Umbilical cord (tissue), 2 donors: ENCODE measurements around the gene PLA2G5. TPM values are rescaled to one million over a fixed set of nuclear protein-coding genes. Genes with fewer than 3 reads are reported as not detected.
"Not testable (repeated sequence)": the region's sequence is repeated elsewhere in the genome, so short reads cannot be mapped to it uniquely, and the experiment has no call there.

Source experiments
- DNase-seq: peaks from one replicate; pipeline ENCODE4 v3.0.0-alpha.2; 2015; ENCODE audit warnings: low spot score
- total RNA-seq: library from RNA; depleted of rRNA; stranded (reverse); fragments of >200 nt; gene quantifications from one replicate; pipeline ENCODE4 v1.2.3, GENCODE V29; 2014; ENCODE audit warnings: low replicate concordance; ENCODE audit not compliant: insufficient read depth

PLA2G5 gene
- total RNA-seq, 1 donor from 2014 or later, result 4.8 TPM

- no peak for DNase-seq
Observed at GRCh38 chr1:20115479-20115878, 45.5 kb downstream of the PLA2G5 start.

- no peak for DNase-seq
Observed at GRCh38 chr1:20115916-20116315, 45.9 kb downstream of the PLA2G5 start.

GRCh38 chr1:20117236-20117635 is 47.2 kb downstream of the PLA2G5 start:
- no peak for DNase-seq

- DNase-seq, result no peak
Observed at GRCh38 chr1:20119347-20119746, 49.4 kb downstream of the PLA2G5 start, which contains the start of gene PLA2G2D. TSS of gene PLA2G2D (minus strand) at chr1:20119536. CDS start at chr1:20119498, 38 bp downstream.

- no peak for DNase-seq
Observed at GRCh38 chr1:20120796-20121195, 50.8 kb downstream of the PLA2G5 start.

- no peak for DNase-seq
Observed at GRCh38 chr1:20123722-20124455, 53.9 kb downstream of the PLA2G5 start.

- peak; percentile 88 for DNase-seq
Observed at GRCh38 chr1:20124456-20125057, 54.6 kb downstream of the PLA2G5 start.

GRCh38 chr1:20125100-20125499 is 55.1 kb downstream of the PLA2G5 start:
- DNase-seq, result peak; percentile 50

- no peak for DNase-seq
Observed at GRCh38 chr1:20126041-20126805, 56.2 kb downstream of the PLA2G5 start.

- DNase-seq, result no peak
Observed at GRCh38 chr1:20126806-20127440, 56.9 kb downstream of the PLA2G5 start.

GRCh38 chr1:20130518-20130917 is 60.5 kb downstream of the PLA2G5 start:
- not testable (repeated sequence) for DNase-seq

GRCh38 chr1:20134995-20135394 is 65.0 kb downstream of the PLA2G5 start:
- no peak for DNase-seq

- no peak for DNase-seq
Observed at GRCh38 chr1:20136249-20136648, 66.3 kb downstream of the PLA2G5 start.

GRCh38 chr1:20137055-20137454 is 67.1 kb downstream of the PLA2G5 start:
- no peak for DNase-seq

GRCh38 chr1:20137604-20138003 is 67.6 kb downstream of the PLA2G5 start:
- DNase-seq, result no peak

GRCh38 chr1:20138346-20138745 is 68.4 kb downstream of the PLA2G5 start:
- no peak for DNase-seq

- DNase-seq, result no peak
Observed at GRCh38 chr1:20138961-20139550, 69.1 kb downstream of the PLA2G5 start, which contains the start of gene PLA2G2F. TSS of gene PLA2G2F (plus strand) at chr1:20139323. CDS start at chr1:20139428, 105 bp downstream.

GRCh38 chr1:20139776-20140612 is 70.0 kb downstream of the PLA2G5 start:
- DNase-seq, result no peak

- no peak for DNase-seq
Observed at GRCh38 chr1:20141001-20141400, 71.0 kb downstream of the PLA2G5 start.

- DNase-seq, result no peak
Observed at GRCh38 chr1:20141466-20141865, 71.5 kb downstream of the PLA2G5 start.
